Endothelial cell of umbilical vein (primary cell): ENCODE results near the gene EXOC3L1. TPM values are rescaled to one million over a fixed set of nuclear protein-coding genes. Genes with fewer than 3 reads are reported as not detected.

Source experiments
- BruUV-seq: library from RNA; stranded (reverse); fragments of 400-500 nt; replicated peaks from 2 replicates; lab custom pipeline; 2021; lab: Mats Ljungman, UMichigan
- CTCF ChIA-PET: fragments of 300-600, 350-600 bp; sonication (Branson Sonifier 250); formaldehyde crosslinking; loops from one replicate; lab custom pipeline; 2021; ENCODE audit warnings: antibody characterized with exemption, inconsistent platforms; lab: Charles Lee
- POLR2A ChIA-PET: fragments of 300-600, 350-600 bp; sonication (Branson Sonifier 250); formaldehyde crosslinking; loops from one replicate; lab custom pipeline; 2021; ENCODE audit warnings: antibody characterized with exemption, inconsistent platforms; lab: Charles Lee
- DNase-seq: peaks from one replicate; pipeline ENCODE4 v3.0.0-alpha.2; 2011; ENCODE audit warnings: low read depth, low spot score
- FAIRE-seq: peaks from 2 replicates; lab custom pipeline; 2011; peaks lifted over from hg19 to GRCh38; lab: Jason Lieb, UNC
- H2AFZ ChIP-seq: 2 replicates; pipeline ENCODE4 v1.6.0; 2012; ENCODE audit warnings: low read depth, low read length, control low read depth, inconsistent platforms
- H3K27ac ChIP-seq: 2 replicates; pipeline ENCODE4 v1.5.1; 2011; ENCODE audit warnings: low read depth, mild to moderate bottlenecking, control low read depth, low read length, moderate library complexity; ENCODE audit not compliant: insufficient read depth
- H3K27me3 ChIP-seq, 2 experiments: 2 replicates each; pipeline versions ENCODE4 v1.6.0 to v1.6.1; 2011; ENCODE audit warnings: low read length in 2 of 2, mixed read lengths in 1 of 2; ENCODE audit not compliant: control insufficient read depth in 2 of 2, insufficient read depth in 2 of 2
- H3K36me3 ChIP-seq, 2 experiments: 2 replicates in 1 of 2; 3 replicates in 1 of 2; pipeline ENCODE4 v1.5.1; 2011; ENCODE audit warnings: low read length in 2 of 2, mild to moderate bottlenecking in 1 of 2, moderate library complexity in 1 of 2; ENCODE audit not compliant: control insufficient read depth in 2 of 2, insufficient read depth in 2 of 2; ENCODE audit errors: extremely low read depth in 1 of 2
- H3K4me1 ChIP-seq: 3 replicates; pipeline ENCODE4 v1.5.1; 2011; ENCODE audit warnings: mild to moderate bottlenecking, low read length; ENCODE audit not compliant: control insufficient read depth, insufficient read depth; ENCODE audit errors: extremely low read depth
- H3K4me2 ChIP-seq: 2 replicates; pipeline ENCODE4 v1.6.1; 2011; ENCODE audit warnings: low read length, control low read depth, mixed read lengths; ENCODE audit not compliant: insufficient read depth
- H3K4me3 ChIP-seq, 3 experiments: fragments of 200-600 bp in 1 of 3; sonication (generic), shearing (Covaris generic) in 1 of 3; replicated peaks in 1 of 3; 2 replicates each; pipeline ENCODE4 v1.5.1; 2011 to 2016; ENCODE audit warnings: control low read depth in 3 of 3, low read length in 3 of 3, mild to moderate bottlenecking in 2 of 3, inconsistent platforms in 1 of 3, low read depth in 1 of 3, moderate library complexity in 1 of 3; ENCODE audit not compliant: insufficient read depth in 1 of 3
- H3K79me2 ChIP-seq: 2 replicates; pipeline ENCODE4 v1.6.0; 2012; ENCODE audit warnings: low read length, inconsistent platforms; ENCODE audit not compliant: control insufficient read depth, insufficient read depth
- H3K9ac ChIP-seq: replicated peaks from 2 replicates; pipeline ENCODE3; 2011; ENCODE audit warnings: low read length, control low read depth; ENCODE audit not compliant: insufficient read depth; ENCODE audit errors: extremely low read depth
- H3K9me1 ChIP-seq: replicated peaks from 3 replicates; pipeline ENCODE4 v1.6.0; 2011; ENCODE audit warnings: mild to moderate bottlenecking, low read length; ENCODE audit not compliant: control insufficient read depth, insufficient read depth; ENCODE audit errors: extremely low read depth
- H3K9me3 ChIP-seq: replicated peaks from 2 replicates; pipeline ENCODE4 v1.5.1; 2012; ENCODE audit warnings: low read length, inconsistent platforms; ENCODE audit not compliant: control insufficient read depth, insufficient read depth
- H4K20me1 ChIP-seq: replicated peaks from 2 replicates; pipeline ENCODE3; 2011; ENCODE audit warnings: mild to moderate bottlenecking, low read length; ENCODE audit not compliant: control insufficient read depth, insufficient read depth; ENCODE audit errors: extremely low read depth
- EZH2 ChIP-seq: IDR thresholded peaks from 2 replicates; pipeline ENCODE4 v1.6.1; 2012; ENCODE audit warnings: borderline replicate concordance, low read depth, mild to moderate bottlenecking, moderate library complexity, low read length, inconsistent platforms; ENCODE audit not compliant: severe bottlenecking
- FOS ChIP-seq: IDR thresholded peaks from 2 replicates; pipeline ENCODE4 v1.6.1; 2011; ENCODE audit warnings: mild to moderate bottlenecking, low read length, moderate library complexity, borderline replicate concordance; ENCODE audit not compliant: insufficient read depth
- GATA2 ChIP-seq: IDR thresholded peaks from 2 replicates; pipeline ENCODE4 v1.7.0; 2011; ENCODE audit warnings: low read depth, mild to moderate bottlenecking, moderate library complexity, mixed read lengths, low read length; ENCODE audit not compliant: insufficient read length, insufficient read depth
- JUN ChIP-seq: IDR thresholded peaks from 2 replicates; pipeline ENCODE4 v1.6.1; 2011; ENCODE audit warnings: borderline replicate concordance, low read depth; ENCODE audit not compliant: insufficient read length, insufficient read depth
- MYC ChIP-seq: IDR thresholded peaks from one replicate; pipeline ENCODE4 v1.6.1; 2011; ENCODE audit warnings: mild to moderate bottlenecking, low read depth, low read length
- POLR2A ChIP-seq: IDR thresholded peaks from 2 replicates; pipeline ENCODE4 v1.6.1; 2012; ENCODE audit warnings: low read depth, mild to moderate bottlenecking, control low read depth, low read length
- POLR2AphosphoS5 ChIP-seq: IDR thresholded peaks from 2 replicates; pipeline ENCODE4 v1.6.1; 2012; ENCODE audit warnings: low read depth, mild to moderate bottlenecking, control low read depth, low read length, moderate library complexity; ENCODE audit not compliant: insufficient read depth
- dilution Hi-C: fragments of 300-500 bp; cut with MboI; formaldehyde crosslinking; loops from one replicate; pipeline ENCODE4 v1.15.0; 2019; ENCODE audit warnings: low sequenced_read_pairs; ENCODE audit not compliant: extremely low pct_ligation_motif_present
- intact Hi-C: fragments of 100-400 bp; cut with micrococcal nuclease; formaldehyde crosslinking; loops from one replicate; pipeline ENCODE4 v1.10.0; 2022
- polyA plus RNA-seq, 4 experiments: library from polyadenylated mRNA; depleted of rRNA in 3 of 4; stranded (reverse) in 3 of 4; unstranded in 1 of 4; fragments of >200 nt; gene quantifications; 2 replicates each; pipeline versions ENCODE4 v1.2.1 to v1.2.3, GENCODE V29; 2011 to 2012; ENCODE audit warnings: missing spikeins in 1 of 4
- total RNA-seq: library from RNA; stranded (reverse); gene quantifications from 2 replicates; pipeline ENCODE4 v1.2.3, GENCODE V29; 2021
- TF ChIP-seq, protein P1 (sequence below): IDR thresholded peaks from 2 replicates; pipeline ENCODE4 v1.6.1; 2011; ENCODE audit not compliant: insufficient read depth, insufficient read length
- TF ChIP-seq, protein P2 (sequence below), 2 donors: IDR thresholded peaks; 1 replicate in 1 of 2; 2 replicates in 1 of 2; pipeline ENCODE4 v1.5.1; 2011; ENCODE audit warnings: low read length in 2 of 2, mild to moderate bottlenecking in 2 of 2, moderate library complexity in 2 of 2, control low read depth in 1 of 2, inconsistent platforms in 1 of 2, low read depth in 1 of 2; ENCODE audit not compliant: insufficient read depth in 1 of 2; ENCODE audit errors: extremely low read depth in 1 of 2

EXOC3L1 gene
- total and polyA plus RNA-seq, 2 donors (not counting 3 experiments of a cell fraction or from before 2014, with no cell fraction given): 10.8 to 11.6 TPM

DNA sequence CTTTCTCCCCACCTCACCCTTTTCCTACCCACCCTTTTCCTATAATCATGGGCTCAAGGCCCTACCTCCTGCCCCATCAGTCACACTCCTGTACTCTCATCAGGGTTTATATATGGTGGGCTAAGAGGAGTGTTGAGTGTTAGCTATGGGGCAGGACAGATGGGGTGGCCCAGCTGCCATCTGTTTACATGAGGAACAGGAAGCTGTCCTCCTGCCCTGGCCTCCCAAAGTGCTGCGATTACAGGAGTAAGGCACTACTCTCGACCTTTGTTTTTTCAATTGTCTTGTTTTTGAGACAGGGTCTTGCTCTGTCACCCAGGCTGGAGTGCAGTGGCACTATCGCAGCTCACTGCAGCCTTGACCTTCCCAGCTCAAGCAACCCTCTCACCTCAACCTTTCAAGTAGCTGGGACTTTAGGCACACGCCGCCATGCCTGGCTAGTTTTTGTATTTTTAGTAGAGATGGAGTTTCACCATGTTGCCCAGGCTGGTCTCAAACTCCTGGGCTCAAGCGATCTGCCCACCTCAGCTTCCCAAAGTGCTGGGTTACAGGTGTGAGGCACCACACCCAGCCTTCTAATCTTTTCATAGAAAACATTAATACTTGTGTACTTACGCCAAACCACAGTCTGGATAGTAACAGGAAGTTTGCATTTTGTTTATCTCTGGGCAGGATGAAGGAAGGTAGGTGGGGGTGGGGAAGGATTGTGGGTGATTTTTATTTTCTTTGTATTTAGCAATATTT lies 31.9 kb downstream of the EXOC3L1 start:
- intact Hi-C loops: no loop called here
- no peaks in the 10 kb centered on the region for H3K9me1 ChIP-seq
- CTCF ChIA-PET: interaction anchor here (1.0 to 8.2 kb wide), 10 partner anchors 8 to 204 kb away, joined by 3 to 302 read pairs (median 6); no protein-coding TSS in a partner anchor
- no peak overlapping the region for H3K4me2 ChIP-seq
- no peak overlapping the region for H3K27ac ChIP-seq
- no peak for DNase-seq
- dilution Hi-C loops: no loop called here
- no peaks in the 10 kb centered on the region for H3K79me2 ChIP-seq
- H3K4me3 ChIP-seq: no peak overlapping the region
- H4K20me1 ChIP-seq: no peaks in the 10 kb centered on the region
- no peaks in the 10 kb centered on the region for H3K9me3 ChIP-seq
- H3K36me3 ChIP-seq: no peaks in the 10 kb centered on the region
- H3K4me1 ChIP-seq: peaks cover 5% of the 10 kb centered on the region
- TF ChIP-seq, protein P1, sequence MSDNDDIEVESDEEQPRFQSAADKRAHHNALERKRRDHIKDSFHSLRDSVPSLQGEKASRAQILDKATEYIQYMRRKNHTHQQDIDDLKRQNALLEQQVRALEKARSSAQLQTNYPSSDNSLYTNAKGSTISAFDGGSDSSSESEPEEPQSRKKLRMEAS: no peak
- TF ChIP-seq POLR2AphosphoS5: no peak
- TF ChIP-seq GATA2: no peak
- no peak for TF ChIP-seq JUN
- no peak for TF ChIP-seq MYC
- no peak for TF ChIP-seq FOS
- TF ChIP-seq EZH2: no peak
- TF ChIP-seq, protein P2, sequence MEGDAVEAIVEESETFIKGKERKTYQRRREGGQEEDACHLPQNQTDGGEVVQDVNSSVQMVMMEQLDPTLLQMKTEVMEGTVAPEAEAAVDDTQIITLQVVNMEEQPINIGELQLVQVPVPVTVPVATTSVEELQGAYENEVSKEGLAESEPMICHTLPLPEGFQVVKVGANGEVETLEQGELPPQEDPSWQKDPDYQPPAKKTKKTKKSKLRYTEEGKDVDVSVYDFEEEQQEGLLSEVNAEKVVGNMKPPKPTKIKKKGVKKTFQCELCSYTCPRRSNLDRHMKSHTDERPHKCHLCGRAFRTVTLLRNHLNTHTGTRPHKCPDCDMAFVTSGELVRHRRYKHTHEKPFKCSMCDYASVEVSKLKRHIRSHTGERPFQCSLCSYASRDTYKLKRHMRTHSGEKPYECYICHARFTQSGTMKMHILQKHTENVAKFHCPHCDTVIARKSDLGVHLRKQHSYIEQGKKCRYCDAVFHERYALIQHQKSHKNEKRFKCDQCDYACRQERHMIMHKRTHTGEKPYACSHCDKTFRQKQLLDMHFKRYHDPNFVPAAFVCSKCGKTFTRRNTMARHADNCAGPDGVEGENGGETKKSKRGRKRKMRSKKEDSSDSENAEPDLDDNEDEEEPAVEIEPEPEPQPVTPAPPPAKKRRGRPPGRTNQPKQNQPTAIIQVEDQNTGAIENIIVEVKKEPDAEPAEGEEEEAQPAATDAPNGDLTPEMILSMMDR (IDR thresholded peaks at IDR 0.05; ENCODE audit: extremely low read depth in 1 of 2, insufficient read depth in 1 of 2, low read depth in 1 of 2, low read length in 2 of 2): no peak
- TF ChIP-seq POLR2A: no peak
- POLR2A ChIA-PET: no interaction called here
- no peak for FAIRE-seq
- no peak overlapping the region for H2AFZ ChIP-seq
- BruUV-seq: no TSS peak
- H3K27me3 ChIP-seq: peaks cover 8 to 11% of the 10 kb centered on the region in 2 experiments
- H3K9ac ChIP-seq: no peak overlapping the region
